NCI-H226 (cell line): Measurements from ENCODE around the gene NTNG2.

Experiments
- DNase-seq: peaks from one replicate; pipeline ENCODE4 v3.0.0-alpha.2; 2015

Gene NTNG2

GRCh38 chr9:132268725-132269352, 107.0 kb downstream of the NTNG2 start:
- DNase-seq = peak; percentile 11

- DNase-seq = peak; percentile 15
Measured at GRCh38 chr9:132269704-132270516, 108.1 kb downstream of the NTNG2 start.

GRCh38 chr9:132274861-132275260, 113.0 kb downstream of the NTNG2 start:
- DNase-seq = no peak

GRCh38 chr9:132283165-132283564, 121.3 kb downstream of the NTNG2 start:
- DNase-seq = no peak

GRCh38 chr9:132283863-132284262, 122.0 kb downstream of the NTNG2 start:
- DNase-seq = no peak

GRCh38 chr9:132287256-132287760, 125.5 kb downstream of the NTNG2 start:
- DNase-seq = no peak

- DNase-seq = no peak
Measured at GRCh38 chr9:132288361-132288760, 126.5 kb downstream of the NTNG2 start.

GRCh38 chr9:132288966-132289365, 127.1 kb downstream of the NTNG2 start:
- no peak for DNase-seq

GRCh38 chr9:132293145-132293721, 131.4 kb downstream of the NTNG2 start:
- DNase-seq = no peak
